Fibroblast of peridontal ligament (primary cell): Measurements from ENCODE around the gene UTP15.

Source experiments
- DNase-seq: peaks from one replicate; pipeline ENCODE4 v3.0.0-alpha.2; 2010; ENCODE audit errors: extremely low read depth

The UTP15 gene

GRCh38 chr5:73565139-73565968 lies at the start of gene UTP15, which contains the start of gene ANKRA2:
Gene UTP15 (plus strand): TSS chr5:73565743. CDS start chr5:73567345, 1,602 bp downstream.
Gene ANKRA2 (minus strand): TSS chr5:73565639. CDS start chr5:73562881, 2,758 bp downstream.
- DNase-seq, result peak; percentile 98

GRCh38 chr5:73519531-73520283 lies 45.8 kb upstream of the UTP15 start:
- DNase-seq, result peak; percentile 84

- DNase-seq, result no peak
Observed at GRCh38 chr5:73522989-73523388, 42.6 kb upstream of the UTP15 start.

- DNase-seq, result no peak
Observed at GRCh38 chr5:73523861-73524260, 41.7 kb upstream of the UTP15 start.

- DNase-seq, result no peak
Observed at GRCh38 chr5:73525606-73526203, 39.8 kb upstream of the UTP15 start.

GRCh38 chr5:73528248-73528647 lies 37.3 kb upstream of the UTP15 start:
- no peak for DNase-seq

GRCh38 chr5:73529081-73529480 lies 36.5 kb upstream of the UTP15 start:
- DNase-seq, result peak; percentile 49

GRCh38 chr5:73531356-73531755 lies 34.2 kb upstream of the UTP15 start:
- DNase-seq, result peak; percentile 15

GRCh38 chr5:73532195-73532594 lies 33.3 kb upstream of the UTP15 start:
- no peak for DNase-seq

- DNase-seq, result peak; percentile 9
Observed at GRCh38 chr5:73534011-73534644, 31.4 kb upstream of the UTP15 start.

GRCh38 chr5:73534971-73535370 lies 30.6 kb upstream of the UTP15 start:
- DNase-seq, result no peak

- no peak for DNase-seq
Observed at GRCh38 chr5:73539730-73540129, 25.8 kb upstream of the UTP15 start.

GRCh38 chr5:73540192-73540591 lies 25.4 kb upstream of the UTP15 start:
- peak; percentile 21 for DNase-seq

- peak; percentile 48 for DNase-seq
Observed at GRCh38 chr5:73542020-73542419, 23.5 kb upstream of the UTP15 start.

GRCh38 chr5:73544429-73545402 lies 20.8 kb upstream of the UTP15 start:
- DNase-seq, result no peak

GRCh38 chr5:73545403-73545779 lies 20.2 kb upstream of the UTP15 start:
- DNase-seq, result no peak

GRCh38 chr5:73550016-73550415 lies 15.5 kb upstream of the UTP15 start:
- no peak for DNase-seq

GRCh38 chr5:73552642-73553041 lies 12.9 kb upstream of the UTP15 start:
- DNase-seq, result no peak

- no peak for DNase-seq
Observed at GRCh38 chr5:73558950-73559349, 6.6 kb upstream of the UTP15 start.

GRCh38 chr5:73564018-73564417 lies 1.5 kb upstream of the UTP15 start:
- DNase-seq, result peak; percentile 19

GRCh38 chr5:73564675-73565074 lies 868 bp upstream of the UTP15 start:
- peak; percentile 14 for DNase-seq
